Neural cell (in vitro differentiated cells): ENCODE data around the gene RALGDS.

ENCODE experiments used
- TAF1 ChIP-seq: IDR thresholded peaks from 2 replicates; pipeline ENCODE4 v1.6.1; 2012; ENCODE audit warnings: low read depth
- TF ChIP-seq, protein P1 (sequence below): fragments of 450-650 bp; IDR thresholded peaks from 2 replicates; pipeline ENCODE4 v1.5.1; 2014; ENCODE audit warnings: antibody characterized with exemption, mild to moderate bottlenecking, moderate library complexity; ENCODE audit not compliant: poor library complexity, severe bottlenecking

DNA sequence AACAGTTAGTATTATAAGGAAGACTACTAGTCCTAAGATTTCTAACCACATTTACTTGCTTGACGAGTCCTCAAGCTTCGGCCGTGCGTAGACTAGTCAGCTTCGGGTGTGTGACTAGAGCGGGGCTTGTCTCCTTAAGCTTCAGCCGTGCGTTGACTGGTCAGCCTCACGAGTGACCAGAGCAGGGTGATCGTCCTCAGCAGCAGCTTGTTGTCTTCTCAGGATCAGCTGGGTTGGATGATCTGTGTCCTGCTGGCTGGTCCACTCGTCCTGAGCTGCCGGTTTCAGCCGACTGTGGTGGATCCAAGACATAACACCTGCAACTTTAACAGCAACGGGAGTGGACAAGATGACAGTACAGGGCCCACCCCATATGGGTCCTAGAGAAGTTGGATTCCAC is 42.6 kb downstream of the RALGDS start:
- TF ChIP-seq, protein P1, sequence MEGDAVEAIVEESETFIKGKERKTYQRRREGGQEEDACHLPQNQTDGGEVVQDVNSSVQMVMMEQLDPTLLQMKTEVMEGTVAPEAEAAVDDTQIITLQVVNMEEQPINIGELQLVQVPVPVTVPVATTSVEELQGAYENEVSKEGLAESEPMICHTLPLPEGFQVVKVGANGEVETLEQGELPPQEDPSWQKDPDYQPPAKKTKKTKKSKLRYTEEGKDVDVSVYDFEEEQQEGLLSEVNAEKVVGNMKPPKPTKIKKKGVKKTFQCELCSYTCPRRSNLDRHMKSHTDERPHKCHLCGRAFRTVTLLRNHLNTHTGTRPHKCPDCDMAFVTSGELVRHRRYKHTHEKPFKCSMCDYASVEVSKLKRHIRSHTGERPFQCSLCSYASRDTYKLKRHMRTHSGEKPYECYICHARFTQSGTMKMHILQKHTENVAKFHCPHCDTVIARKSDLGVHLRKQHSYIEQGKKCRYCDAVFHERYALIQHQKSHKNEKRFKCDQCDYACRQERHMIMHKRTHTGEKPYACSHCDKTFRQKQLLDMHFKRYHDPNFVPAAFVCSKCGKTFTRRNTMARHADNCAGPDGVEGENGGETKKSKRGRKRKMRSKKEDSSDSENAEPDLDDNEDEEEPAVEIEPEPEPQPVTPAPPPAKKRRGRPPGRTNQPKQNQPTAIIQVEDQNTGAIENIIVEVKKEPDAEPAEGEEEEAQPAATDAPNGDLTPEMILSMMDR, result no peak
- TF ChIP-seq TAF1, result no peak
